ENCODE measurements around the gene KRTAP10-9. TPM values are rescaled to one million over a fixed set of nuclear protein-coding genes. Genes with fewer than 3 reads are reported as not detected.

The KRTAP10-9 gene
- total RNA-seq, 1 donor from 2014 or later = not detected

GRCh38 chr21:44647222-44647552, 20.3 kb downstream of the KRTAP10-9 start:
- Mint-ChIP-seq H3K27ac (ENCODE audit: unreplicated experiment) (no peak overlapping the region), H3K9me3 (ENCODE audit: unreplicated experiment) (no peaks in the 10 kb centered on the region), H3K4me1 (ENCODE audit: unreplicated experiment) (no peaks in the 10 kb centered on the region), H3K27me3 (ENCODE audit: unreplicated experiment) (peaks cover 9% of the 10 kb centered on the region), H3K36me3 (ENCODE audit: low read depth, unreplicated experiment) (no peaks in the 10 kb centered on the region), H3K4me3 (ENCODE audit: unreplicated experiment) (no peak overlapping the region)
- no peak for TF ChIP-seq CTCF (IDR thresholded peaks at IDR 0.05; ENCODE audit: unreplicated experiment)
- DNase-seq (ENCODE audit: low spot score) = no peak

- Mint-ChIP-seq H3K36me3 (ENCODE audit: low read depth, unreplicated experiment) (no peaks in the 10 kb centered on the region), H3K4me3 (ENCODE audit: unreplicated experiment) (no peak overlapping the region), H3K27me3 (ENCODE audit: unreplicated experiment) (peaks cover 11% of the 10 kb centered on the region), H3K27ac (ENCODE audit: unreplicated experiment) (no peak overlapping the region), H3K9me3 (ENCODE audit: unreplicated experiment) (no peaks in the 10 kb centered on the region), H3K4me1 (ENCODE audit: unreplicated experiment) (no peaks in the 10 kb centered on the region)
- DNase-seq (ENCODE audit: low spot score) = no peak
- TF ChIP-seq CTCF (IDR thresholded peaks at IDR 0.05; ENCODE audit: unreplicated experiment) = no peak
These were observed 21.8 kb downstream of the KRTAP10-9 start for GRCh38 chr21:44648557-44649311.

GRCh38 chr21:44649521-44650100, 22.7 kb downstream of the KRTAP10-9 start:
- Mint-ChIP-seq H3K36me3 (ENCODE audit: low read depth, unreplicated experiment) (no peaks in the 10 kb centered on the region), H3K27ac (ENCODE audit: unreplicated experiment) (no peak overlapping the region), H3K4me3 (ENCODE audit: unreplicated experiment) (no peak overlapping the region), H3K4me1 (ENCODE audit: unreplicated experiment) (no peaks in the 10 kb centered on the region), H3K27me3 (ENCODE audit: unreplicated experiment) (peaks cover 11% of the 10 kb centered on the region), H3K9me3 (ENCODE audit: unreplicated experiment) (no peaks in the 10 kb centered on the region)
- TF ChIP-seq CTCF (IDR thresholded peaks at IDR 0.05; ENCODE audit: unreplicated experiment) = no peak
- DNase-seq (ENCODE audit: low spot score) = no peak

GRCh38 chr21:44650265-44650972, 23.5 kb downstream of the KRTAP10-9 start:
- Mint-ChIP-seq H3K36me3 (ENCODE audit: low read depth, unreplicated experiment) (no peaks in the 10 kb centered on the region), H3K27me3 (ENCODE audit: unreplicated experiment) (peaks cover 11% of the 10 kb centered on the region), H3K4me3 (ENCODE audit: unreplicated experiment) (no peak overlapping the region), H3K27ac (ENCODE audit: unreplicated experiment) (no peak overlapping the region), H3K4me1 (ENCODE audit: unreplicated experiment) (no peaks in the 10 kb centered on the region), H3K9me3 (ENCODE audit: unreplicated experiment) (no peaks in the 10 kb centered on the region)
- TF ChIP-seq CTCF (IDR thresholded peaks at IDR 0.05; ENCODE audit: unreplicated experiment) = no peak
- DNase-seq (ENCODE audit: low spot score) = no peak
